GM06990 (cell line): ENCODE results near the gene ANGPTL5.

Source experiments
- DNase-seq: peaks from one replicate; pipeline ENCODE4 v3.0.0-alpha.2; 2011; ENCODE audit not compliant: insufficient read length; ENCODE audit errors: extremely low read depth
- H3K27me3 ChIP-seq: replicated peaks from 2 replicates; pipeline ENCODE4 v1.6.0; 2011; ENCODE audit warnings: low read length; ENCODE audit not compliant: control insufficient read depth, insufficient read depth
- H3K36me3 ChIP-seq: 2 replicates; pipeline ENCODE4 v1.5.1; 2011; ENCODE audit warnings: low read length; ENCODE audit not compliant: control insufficient read depth, insufficient read depth
- H3K4me3 ChIP-seq: replicated peaks from 2 replicates; pipeline ENCODE4 v1.5.1; 2011; ENCODE audit warnings: low read depth, mild to moderate bottlenecking, control low read depth, low read length
- TF ChIP-seq, protein P1 (sequence below): IDR thresholded peaks from 2 replicates; pipeline ENCODE4 v1.5.1; 2011; ENCODE audit warnings: low read length, control low read depth, mild to moderate bottlenecking, inconsistent platforms; ENCODE audit not compliant: insufficient read depth, poor library complexity, severe bottlenecking

Gene ANGPTL5

DNA sequence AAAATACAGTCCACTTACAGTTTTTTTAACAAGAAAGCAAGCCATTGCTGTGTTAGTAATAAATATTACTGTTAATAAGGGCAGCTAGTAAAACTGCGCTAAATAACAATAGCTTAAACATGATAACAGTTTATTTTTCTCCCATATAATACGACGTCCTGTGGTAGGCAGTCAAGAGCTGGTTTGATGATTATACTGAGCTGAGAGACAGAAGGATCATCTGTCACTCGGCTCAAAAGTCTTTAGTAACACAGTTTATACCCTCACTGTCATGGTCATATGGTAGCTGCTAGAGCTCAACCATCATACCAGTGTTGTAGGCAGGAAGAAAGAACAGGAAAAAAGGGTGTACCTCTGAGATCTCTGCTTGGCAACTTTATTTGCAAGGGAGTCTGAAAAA, 29.1 kb upstream of the ANGPTL5 start:
- TF ChIP-seq, protein P1, sequence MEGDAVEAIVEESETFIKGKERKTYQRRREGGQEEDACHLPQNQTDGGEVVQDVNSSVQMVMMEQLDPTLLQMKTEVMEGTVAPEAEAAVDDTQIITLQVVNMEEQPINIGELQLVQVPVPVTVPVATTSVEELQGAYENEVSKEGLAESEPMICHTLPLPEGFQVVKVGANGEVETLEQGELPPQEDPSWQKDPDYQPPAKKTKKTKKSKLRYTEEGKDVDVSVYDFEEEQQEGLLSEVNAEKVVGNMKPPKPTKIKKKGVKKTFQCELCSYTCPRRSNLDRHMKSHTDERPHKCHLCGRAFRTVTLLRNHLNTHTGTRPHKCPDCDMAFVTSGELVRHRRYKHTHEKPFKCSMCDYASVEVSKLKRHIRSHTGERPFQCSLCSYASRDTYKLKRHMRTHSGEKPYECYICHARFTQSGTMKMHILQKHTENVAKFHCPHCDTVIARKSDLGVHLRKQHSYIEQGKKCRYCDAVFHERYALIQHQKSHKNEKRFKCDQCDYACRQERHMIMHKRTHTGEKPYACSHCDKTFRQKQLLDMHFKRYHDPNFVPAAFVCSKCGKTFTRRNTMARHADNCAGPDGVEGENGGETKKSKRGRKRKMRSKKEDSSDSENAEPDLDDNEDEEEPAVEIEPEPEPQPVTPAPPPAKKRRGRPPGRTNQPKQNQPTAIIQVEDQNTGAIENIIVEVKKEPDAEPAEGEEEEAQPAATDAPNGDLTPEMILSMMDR = no peak
- no peak overlapping the region for H3K4me3 ChIP-seq
- DNase-seq = no peak
- H3K27me3 ChIP-seq = no peaks in the 10 kb centered on the region
- no peaks in the 10 kb centered on the region for H3K36me3 ChIP-seq

DNA sequence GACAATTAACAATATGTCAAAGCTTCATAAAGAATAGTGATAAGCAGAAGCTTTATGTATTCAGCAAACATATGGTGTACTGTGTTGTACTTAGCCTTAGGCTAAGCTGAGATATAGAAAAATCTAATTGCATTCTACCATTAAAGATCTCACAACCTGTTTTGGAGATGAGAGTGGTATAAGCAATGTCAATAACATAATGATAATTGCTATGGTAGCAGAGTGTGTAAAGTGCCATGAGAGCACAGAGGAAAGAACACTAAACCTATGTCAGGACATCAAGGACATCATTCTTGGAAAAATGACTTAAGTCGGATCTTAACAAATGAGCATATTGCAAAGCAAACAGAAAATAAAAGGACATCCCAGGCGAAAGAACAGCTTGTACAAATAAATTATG, 28.6 kb upstream of the ANGPTL5 start:
- no peaks in the 10 kb centered on the region for H3K27me3 ChIP-seq
- H3K36me3 ChIP-seq = no peaks in the 10 kb centered on the region
- no peak for DNase-seq
- H3K4me3 ChIP-seq = no peak overlapping the region
- TF ChIP-seq, protein P1 = no peak

DNA sequence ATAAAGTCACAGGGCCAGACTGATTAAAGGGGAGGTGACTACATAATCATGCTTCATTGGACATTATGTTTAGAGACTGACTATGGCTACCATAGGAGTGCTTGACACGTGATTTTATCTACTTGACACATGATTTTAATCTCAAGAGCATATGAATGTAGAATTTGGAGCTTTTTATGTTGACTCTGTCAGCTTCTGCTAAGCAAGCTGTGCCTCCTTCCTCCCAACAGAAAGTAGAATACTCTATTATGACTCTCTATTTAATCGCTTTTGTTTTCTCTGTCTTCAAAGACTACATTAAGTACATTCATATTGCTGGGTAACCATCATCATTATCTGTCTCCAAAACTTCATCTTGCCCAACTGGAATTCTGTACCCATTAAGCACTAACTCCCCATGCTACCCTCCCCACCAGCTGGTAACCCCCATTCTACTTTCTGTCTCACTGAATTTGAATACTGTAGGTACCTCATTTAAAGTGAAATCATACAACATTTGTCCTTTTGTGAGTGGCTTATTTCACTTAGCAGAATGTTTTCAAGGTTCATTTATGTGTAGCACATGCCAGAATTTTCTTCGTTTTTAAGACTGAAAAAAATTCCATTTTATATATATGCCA, 24.7 kb upstream of the ANGPTL5 start:
- Histone ChIP-seq H3K36me3 (no peaks in the 10 kb centered on the region), H3K27me3 (no peaks in the 10 kb centered on the region), H3K4me3 (no peak overlapping the region)
- no peak for DNase-seq
- TF ChIP-seq, protein P1 = no peak

DNA sequence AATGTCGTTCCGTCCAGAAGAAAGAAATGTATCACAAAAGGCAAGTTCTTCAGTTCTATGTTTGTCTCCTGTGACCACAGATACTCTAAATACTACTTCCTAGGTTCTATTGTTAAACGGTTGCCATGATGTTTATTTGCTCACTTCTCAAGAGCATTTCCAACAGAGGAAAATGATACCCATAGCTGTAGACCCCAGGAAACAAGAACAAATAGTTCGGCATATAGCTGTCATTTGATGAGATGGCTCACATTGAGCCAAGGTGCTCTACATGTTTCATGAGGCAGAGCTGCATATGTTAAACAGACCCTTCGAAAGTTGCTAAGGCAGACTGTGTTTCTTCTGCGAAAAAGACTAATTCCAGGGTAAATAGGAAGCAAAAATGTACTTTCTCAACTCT, 15.4 kb upstream of the ANGPTL5 start:
- no peaks in the 10 kb centered on the region for H3K36me3 ChIP-seq
- DNase-seq = no peak
- H3K27me3 ChIP-seq = no peaks in the 10 kb centered on the region
- H3K4me3 ChIP-seq = no peak overlapping the region
- TF ChIP-seq, protein P1 = no peak

DNA sequence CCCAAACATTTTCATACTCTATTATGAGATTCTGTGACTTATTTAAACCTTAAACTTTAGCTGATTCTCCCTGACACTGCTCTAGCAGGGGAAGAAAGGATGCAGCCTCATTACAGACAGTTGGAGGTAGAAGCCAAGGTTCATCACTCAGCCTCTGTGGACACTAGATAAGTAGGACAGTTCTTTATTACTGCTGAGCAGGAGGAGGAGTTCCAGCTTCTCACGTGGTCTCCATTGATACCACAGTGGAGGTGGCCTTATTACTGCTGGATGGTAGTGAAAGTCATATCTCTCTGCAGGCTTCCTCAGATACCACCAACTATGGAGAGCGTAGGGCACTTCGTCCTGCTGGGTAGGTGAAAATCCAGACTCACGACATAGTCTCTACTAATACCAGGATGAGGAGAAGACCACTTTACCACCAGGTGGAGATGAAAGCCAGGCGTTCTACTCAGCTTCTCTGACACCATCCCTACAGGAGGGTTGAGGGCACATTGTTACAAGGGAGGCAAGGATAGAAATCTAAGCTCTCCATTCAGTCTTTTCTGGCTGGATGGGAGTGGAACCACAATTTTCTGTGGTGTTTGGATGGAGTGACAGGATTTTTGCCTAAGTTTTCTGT, 13.1 kb upstream of the ANGPTL5 start:
- no peak for DNase-seq
- Histone ChIP-seq H3K4me3 (no peak overlapping the region), H3K36me3 (no peaks in the 10 kb centered on the region), H3K27me3 (no peaks in the 10 kb centered on the region)
- TF ChIP-seq, protein P1 = no peak
